ENCODE measurements around the gene TAS2R31.
"Not testable (repeated sequence)": the region's sequence is repeated elsewhere in the genome, so short reads cannot be mapped to it uniquely, and the experiment has no call there.

Gene TAS2R31

DNA sequence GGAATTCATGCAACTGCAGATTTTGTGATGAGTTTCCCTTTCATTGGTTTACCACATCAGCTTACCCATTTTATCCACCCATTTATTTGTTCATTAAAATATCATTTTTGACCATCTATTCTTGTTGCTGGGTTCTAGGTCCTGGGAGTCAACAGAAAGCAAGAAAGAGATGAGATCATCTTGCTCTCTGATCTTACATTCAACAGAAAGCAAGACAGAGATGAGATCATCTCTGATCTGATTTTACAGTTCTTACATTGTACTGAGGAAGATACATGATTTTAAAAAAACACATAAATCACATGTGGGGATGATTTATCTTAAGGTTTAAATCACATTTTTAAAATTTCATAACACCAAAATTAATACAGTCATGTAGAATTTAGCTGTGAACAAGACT is 28.6 kb upstream of the TAS2R31 start:
- DNase-seq (ENCODE audit: low read depth), result no peak
- TF ChIP-seq, protein P1, sequence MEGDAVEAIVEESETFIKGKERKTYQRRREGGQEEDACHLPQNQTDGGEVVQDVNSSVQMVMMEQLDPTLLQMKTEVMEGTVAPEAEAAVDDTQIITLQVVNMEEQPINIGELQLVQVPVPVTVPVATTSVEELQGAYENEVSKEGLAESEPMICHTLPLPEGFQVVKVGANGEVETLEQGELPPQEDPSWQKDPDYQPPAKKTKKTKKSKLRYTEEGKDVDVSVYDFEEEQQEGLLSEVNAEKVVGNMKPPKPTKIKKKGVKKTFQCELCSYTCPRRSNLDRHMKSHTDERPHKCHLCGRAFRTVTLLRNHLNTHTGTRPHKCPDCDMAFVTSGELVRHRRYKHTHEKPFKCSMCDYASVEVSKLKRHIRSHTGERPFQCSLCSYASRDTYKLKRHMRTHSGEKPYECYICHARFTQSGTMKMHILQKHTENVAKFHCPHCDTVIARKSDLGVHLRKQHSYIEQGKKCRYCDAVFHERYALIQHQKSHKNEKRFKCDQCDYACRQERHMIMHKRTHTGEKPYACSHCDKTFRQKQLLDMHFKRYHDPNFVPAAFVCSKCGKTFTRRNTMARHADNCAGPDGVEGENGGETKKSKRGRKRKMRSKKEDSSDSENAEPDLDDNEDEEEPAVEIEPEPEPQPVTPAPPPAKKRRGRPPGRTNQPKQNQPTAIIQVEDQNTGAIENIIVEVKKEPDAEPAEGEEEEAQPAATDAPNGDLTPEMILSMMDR (IDR thresholded peaks at IDR 0.05; ENCODE audit: control insufficient read depth, extremely low read depth, insufficient read depth), result no peak
- no peak overlapping the region for H3K4me3 ChIP-seq (ENCODE audit: low read depth, low read length)

GRCh38 chr12:11059041-11059440 is 27.8 kb upstream of the TAS2R31 start:
- DNase-seq (ENCODE audit: low read depth), result no peak
- TF ChIP-seq, protein P1 (IDR thresholded peaks at IDR 0.05; ENCODE audit: control insufficient read depth, extremely low read depth, insufficient read depth), result no peak
- no peak overlapping the region for H3K4me3 ChIP-seq (ENCODE audit: low read depth, low read length)

GRCh38 chr12:11055306-11055705 is 24.1 kb upstream of the TAS2R31 start:
- no peak for DNase-seq (ENCODE audit: low read depth)
- TF ChIP-seq, protein P1 (IDR thresholded peaks at IDR 0.05; ENCODE audit: control insufficient read depth, extremely low read depth, insufficient read depth), result no peak
- no peak overlapping the region for H3K4me3 ChIP-seq (ENCODE audit: low read depth, low read length)

DNA sequence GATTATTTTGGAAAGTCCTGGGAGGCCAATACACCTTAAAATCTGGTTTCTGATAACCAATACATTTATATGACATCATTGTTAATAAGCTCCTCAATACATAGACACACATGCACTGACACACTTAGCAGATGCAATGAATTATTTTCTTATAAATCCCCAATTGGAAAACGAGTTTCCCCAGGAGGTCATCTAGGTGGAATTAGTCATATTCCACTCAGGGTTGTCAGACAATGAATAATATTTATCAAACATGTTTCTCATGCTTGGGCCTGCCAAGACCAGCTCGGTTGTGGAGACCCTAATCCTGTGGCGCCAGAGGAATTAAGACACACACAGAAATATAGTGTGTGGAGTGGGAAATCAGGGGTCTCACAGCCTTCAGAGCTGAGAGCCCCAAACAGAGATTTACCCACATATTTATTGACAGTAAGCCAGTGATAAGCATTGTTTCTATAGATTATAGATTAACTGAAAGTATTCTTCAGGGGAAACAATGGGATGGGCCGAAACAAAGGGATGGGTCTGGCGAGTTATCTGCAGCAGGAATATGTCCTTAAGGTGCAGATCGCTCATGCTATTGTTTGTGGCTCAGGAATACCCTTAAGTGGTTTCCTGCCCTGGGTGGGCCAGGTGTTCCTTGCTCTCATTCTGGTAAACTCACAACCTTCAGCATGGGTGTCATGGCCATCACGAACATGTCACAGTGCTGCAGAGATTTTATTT is 18.8 kb upstream of the TAS2R31 start:
- not testable (repeated sequence) for DNase-seq (ENCODE audit: low read depth); H3K4me3 ChIP-seq (ENCODE audit: low read depth, low read length)

GRCh38 chr12:11041366-11041765 is 10.2 kb upstream of the TAS2R31 start:
- not testable (repeated sequence) for H3K4me3 ChIP-seq (ENCODE audit: low read depth, low read length)

DNA sequence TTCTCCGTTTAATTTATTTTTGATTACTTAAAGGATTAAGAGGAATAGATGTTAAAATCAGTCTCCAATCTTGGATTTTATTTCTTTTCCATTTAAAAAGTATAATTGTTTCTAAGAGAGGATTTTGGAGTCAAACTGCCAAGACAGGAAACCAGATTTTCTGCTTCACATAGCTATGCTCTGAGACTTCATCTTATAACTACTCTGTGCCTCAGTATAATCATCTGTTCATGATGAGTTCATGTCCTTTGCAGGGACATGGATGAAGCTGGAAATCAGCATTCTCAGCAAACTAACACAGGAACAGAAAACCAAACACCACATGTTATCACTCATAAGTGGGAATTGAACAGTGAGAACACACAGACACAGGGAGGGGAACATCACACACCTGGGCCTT is 9.0 kb upstream of the TAS2R31 start:
- no peak for DNase-seq (ENCODE audit: low read depth)
- TF ChIP-seq, protein P1 (IDR thresholded peaks at IDR 0.05; ENCODE audit: control insufficient read depth, extremely low read depth, insufficient read depth), result no peak
- H3K4me3 ChIP-seq (ENCODE audit: low read depth, low read length), result no peak overlapping the region

More at GRCh38 chr12:11041366-11041765, 10.2 kb upstream of the TAS2R31 start:
- DNase-seq (ENCODE audit: low read depth), result not testable (repeated sequence)

GRCh38 chr12:11039171-11039570 is 8.0 kb upstream of the TAS2R31 start:
- TF ChIP-seq, protein P1 (IDR thresholded peaks at IDR 0.05; ENCODE audit: control insufficient read depth, extremely low read depth, insufficient read depth), result no peak

DNA sequence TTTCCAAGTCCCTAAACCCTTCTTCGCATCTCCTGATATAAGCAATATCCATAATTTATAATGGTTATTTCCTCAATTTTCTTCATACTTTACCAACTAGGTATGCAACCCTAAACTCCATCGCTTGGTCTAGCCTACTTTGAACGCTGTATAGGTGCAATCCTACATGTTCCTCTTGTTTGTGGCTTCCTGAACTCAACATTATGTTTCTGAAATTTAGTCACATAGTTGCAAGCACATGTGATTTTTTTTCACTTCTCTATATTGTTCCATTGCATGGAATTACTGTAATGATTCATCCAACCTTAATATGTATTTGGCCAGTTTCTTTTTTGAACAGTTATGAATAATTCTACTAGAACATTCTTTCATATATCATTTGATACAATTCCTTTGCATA is 2.8 kb upstream of the TAS2R31 start:
- not testable (repeated sequence) for DNase-seq (ENCODE audit: low read depth); H3K4me3 ChIP-seq (ENCODE audit: low read depth, low read length)

More at GRCh38 chr12:11039171-11039570, 8.0 kb upstream of the TAS2R31 start:
- DNase-seq (ENCODE audit: low read depth), result no peak
- H3K4me3 ChIP-seq (ENCODE audit: low read depth, low read length), result no peak overlapping the region
